Panc1 (cell line): ENCODE data around the gene MICAL2. TPM values are rescaled to one million over a fixed set of nuclear protein-coding genes. Genes with fewer than 3 reads are reported as not detected.
A peak's percentile ranks its signal among the peaks of the same experiment; 100 is the strongest.

Experiments used
- ATAC-seq: fragments of 200-7000 bp; cut with Tn5 transposase; 2 replicates; pipeline ENCODE4 v1.9.1; 2020; ENCODE audit warnings: mild to moderate bottlenecking, moderate library complexity
- BruUV-seq: library from RNA; stranded (reverse); fragments of 400-500 nt; replicated peaks from 2 replicates; lab custom pipeline; 2021; lab: Mats Ljungman, UMichigan
- CTCF ChIA-PET: fragments of 300-600 bp; sonication (Branson Sonifier 250); formaldehyde crosslinking; loops from one replicate; lab custom pipeline; 2022; ENCODE audit warnings: antibody characterized with exemption; lab: Charles Lee
- POLR2A ChIA-PET: fragments of 300-600 bp; sonication (Branson Sonifier 250); formaldehyde crosslinking; loops from one replicate; lab custom pipeline; 2022; ENCODE audit warnings: antibody characterized with exemption; lab: Charles Lee
- DNase-seq: peaks from one replicate; pipeline ENCODE4 v3.0.0-alpha.2; 2010; ENCODE audit warnings: low read depth, low spot score
- H3K27ac ChIP-seq: 2 replicates; pipeline ENCODE4 v1.5.1; 2011; ENCODE audit warnings: mild to moderate bottlenecking, low read length, inconsistent platforms
- H3K27me3 ChIP-seq: fragments of 200-500 bp; sonication (Bioruptor generic); 2 replicates; pipeline ENCODE4 v1.6.0; 2014; ENCODE audit warnings: low read length, inconsistent platforms; ENCODE audit not compliant: control insufficient read depth, insufficient read depth
- H3K36me3 ChIP-seq: fragments of 200-500 bp; sonication (Bioruptor generic); 2 replicates; pipeline ENCODE4 v1.5.1; 2014; ENCODE audit warnings: inconsistent platforms, mild to moderate bottlenecking, low read length, moderate library complexity; ENCODE audit not compliant: control insufficient read depth, insufficient read depth
- H3K4me1 ChIP-seq: 2 replicates; pipeline ENCODE4 v1.5.1; 2011; ENCODE audit warnings: inconsistent platforms, mild to moderate bottlenecking, low read length, moderate library complexity; ENCODE audit not compliant: control insufficient read depth, insufficient read depth
- H3K4me3 ChIP-seq, 2 experiments: 2 replicates each; pipeline ENCODE4 v1.5.1; 2011 to 2012; ENCODE audit warnings: low read depth in 2 of 2, low read length in 2 of 2, mild to moderate bottlenecking in 2 of 2, inconsistent platforms in 1 of 2, moderate library complexity in 1 of 2
- H3K9me3 ChIP-seq: fragments of 200-500 bp; sonication (Bioruptor generic); 2 replicates; pipeline ENCODE4 v1.5.1; 2014; ENCODE audit warnings: low read depth, mild to moderate bottlenecking, inconsistent platforms, low read length, moderate library complexity; ENCODE audit not compliant: control insufficient read depth, insufficient read depth
- POLR2AphosphoS5 ChIP-seq: IDR thresholded peaks from 2 replicates; pipeline ENCODE4 v1.6.1; 2012; ENCODE audit warnings: mild to moderate bottlenecking, low read depth, low read length, moderate library complexity
- SIN3A ChIP-seq: IDR thresholded peaks from 2 replicates; pipeline ENCODE4 v1.6.1; 2012; ENCODE audit warnings: low read depth, mild to moderate bottlenecking, low read length, moderate library complexity, borderline replicate concordance; ENCODE audit not compliant: insufficient read depth
- TCF7L2 ChIP-seq: IDR thresholded peaks from 2 replicates; pipeline ENCODE4 v1.6.1; 2011; ENCODE audit warnings: mild to moderate bottlenecking, low read depth, low read length, inconsistent platforms
- in situ Hi-C: cut with HindIII; loops from 2 replicates; pipeline ENCODE4 v1.10.0; 2016; ENCODE audit warnings: low sequenced_read_pairs, low pct_unique_long_range_greater_than_20kb
- intact Hi-C: fragments of 100-400 bp; cut with micrococcal nuclease; formaldehyde crosslinking; loops from one replicate; pipeline ENCODE4 v1.10.0; 2022; ENCODE audit not compliant: unreplicated experiment
- total RNA-seq: library from RNA; stranded (reverse); gene quantifications from one replicate; pipeline ENCODE4 v1.2.1, GENCODE V29; 2021; ENCODE audit not compliant: unreplicated experiment
- TF ChIP-seq, protein P1 (sequence below), 2 experiments: IDR thresholded peaks; 2 replicates each; pipeline ENCODE4 v1.6.1; 2011 to 2012; ENCODE audit warnings: low read depth in 2 of 2, control low read depth in 1 of 2, low read length in 1 of 2, mild to moderate bottlenecking in 1 of 2, moderate library complexity in 1 of 2; ENCODE audit not compliant: insufficient read depth in 1 of 2
- TF ChIP-seq, protein P2 (sequence below): fragments of 450-650 bp; IDR thresholded peaks from 2 replicates; pipeline ENCODE4 v1.5.1; 2017; ENCODE audit warnings: mild to moderate bottlenecking

Gene MICAL2
- total RNA-seq, 1 experiment from 2014 or later = 199 TPM

DNA sequence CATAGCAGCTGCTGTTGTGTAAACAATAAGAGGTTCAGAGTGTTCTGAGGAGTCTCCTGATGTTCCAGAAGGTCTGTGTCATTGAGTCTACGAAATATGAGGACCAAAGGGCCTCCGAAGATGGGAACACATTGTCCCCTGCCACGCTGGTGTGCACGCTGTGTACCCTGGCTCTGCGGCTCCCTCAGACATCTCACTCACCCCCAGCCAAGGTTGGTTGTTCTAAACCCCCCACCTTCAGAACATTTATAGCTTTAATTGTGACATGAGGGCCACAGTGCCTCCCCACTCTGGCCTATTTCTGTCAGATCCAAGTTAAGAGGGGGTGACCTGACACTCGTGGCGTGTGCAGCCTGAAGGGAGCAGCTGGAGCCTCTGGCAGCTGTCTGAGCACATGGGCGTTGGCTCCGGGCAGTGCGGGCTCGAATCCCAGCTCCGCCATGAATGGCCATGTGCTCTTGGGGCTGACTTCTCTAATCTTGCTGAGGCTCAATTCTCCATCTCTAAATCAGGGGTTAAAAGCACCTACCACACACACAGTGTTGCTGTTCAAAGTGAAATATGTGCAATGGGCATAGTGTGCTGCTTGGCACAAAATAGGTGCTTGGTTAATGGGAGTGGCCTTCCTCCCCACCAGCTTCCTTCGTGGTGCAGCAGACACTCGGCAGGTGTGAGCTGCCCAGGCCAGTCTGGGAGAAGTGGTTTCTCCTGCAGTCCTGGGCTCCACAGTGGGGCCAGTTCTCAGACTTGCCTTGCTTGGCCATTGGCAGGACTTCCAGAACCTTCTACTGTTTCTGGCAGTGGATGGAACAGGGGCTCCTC, 39.7 kb upstream of the MICAL2 start:
- peaks cover 25% of the 10 kb centered on the region for H3K4me1 ChIP-seq
- no peak overlapping the region for H3K4me3 ChIP-seq
- ChIA-PET CTCF (no interaction called here), POLR2A (no interaction called here)
- H3K9me3 ChIP-seq = no peaks in the 10 kb centered on the region
- intact Hi-C loops = no loop called here
- in situ Hi-C loops = no loop called here
- ATAC-seq = no peak
- TF ChIP-seq SIN3A = no peak
- TF ChIP-seq, protein P1, sequence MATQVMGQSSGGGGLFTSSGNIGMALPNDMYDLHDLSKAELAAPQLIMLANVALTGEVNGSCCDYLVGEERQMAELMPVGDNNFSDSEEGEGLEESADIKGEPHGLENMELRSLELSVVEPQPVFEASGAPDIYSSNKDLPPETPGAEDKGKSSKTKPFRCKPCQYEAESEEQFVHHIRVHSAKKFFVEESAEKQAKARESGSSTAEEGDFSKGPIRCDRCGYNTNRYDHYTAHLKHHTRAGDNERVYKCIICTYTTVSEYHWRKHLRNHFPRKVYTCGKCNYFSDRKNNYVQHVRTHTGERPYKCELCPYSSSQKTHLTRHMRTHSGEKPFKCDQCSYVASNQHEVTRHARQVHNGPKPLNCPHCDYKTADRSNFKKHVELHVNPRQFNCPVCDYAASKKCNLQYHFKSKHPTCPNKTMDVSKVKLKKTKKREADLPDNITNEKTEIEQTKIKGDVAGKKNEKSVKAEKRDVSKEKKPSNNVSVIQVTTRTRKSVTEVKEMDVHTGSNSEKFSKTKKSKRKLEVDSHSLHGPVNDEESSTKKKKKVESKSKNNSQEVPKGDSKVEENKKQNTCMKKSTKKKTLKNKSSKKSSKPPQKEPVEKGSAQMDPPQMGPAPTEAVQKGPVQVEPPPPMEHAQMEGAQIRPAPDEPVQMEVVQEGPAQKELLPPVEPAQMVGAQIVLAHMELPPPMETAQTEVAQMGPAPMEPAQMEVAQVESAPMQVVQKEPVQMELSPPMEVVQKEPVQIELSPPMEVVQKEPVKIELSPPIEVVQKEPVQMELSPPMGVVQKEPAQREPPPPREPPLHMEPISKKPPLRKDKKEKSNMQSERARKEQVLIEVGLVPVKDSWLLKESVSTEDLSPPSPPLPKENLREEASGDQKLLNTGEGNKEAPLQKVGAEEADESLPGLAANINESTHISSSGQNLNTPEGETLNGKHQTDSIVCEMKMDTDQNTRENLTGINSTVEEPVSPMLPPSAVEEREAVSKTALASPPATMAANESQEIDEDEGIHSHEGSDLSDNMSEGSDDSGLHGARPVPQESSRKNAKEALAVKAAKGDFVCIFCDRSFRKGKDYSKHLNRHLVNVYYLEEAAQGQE (IDR thresholded peaks at IDR 0.05; ENCODE audit: insufficient read depth in 1 of 2, low read depth in 2 of 2, low read length in 1 of 2) = no peak
- TF ChIP-seq, protein P2, sequence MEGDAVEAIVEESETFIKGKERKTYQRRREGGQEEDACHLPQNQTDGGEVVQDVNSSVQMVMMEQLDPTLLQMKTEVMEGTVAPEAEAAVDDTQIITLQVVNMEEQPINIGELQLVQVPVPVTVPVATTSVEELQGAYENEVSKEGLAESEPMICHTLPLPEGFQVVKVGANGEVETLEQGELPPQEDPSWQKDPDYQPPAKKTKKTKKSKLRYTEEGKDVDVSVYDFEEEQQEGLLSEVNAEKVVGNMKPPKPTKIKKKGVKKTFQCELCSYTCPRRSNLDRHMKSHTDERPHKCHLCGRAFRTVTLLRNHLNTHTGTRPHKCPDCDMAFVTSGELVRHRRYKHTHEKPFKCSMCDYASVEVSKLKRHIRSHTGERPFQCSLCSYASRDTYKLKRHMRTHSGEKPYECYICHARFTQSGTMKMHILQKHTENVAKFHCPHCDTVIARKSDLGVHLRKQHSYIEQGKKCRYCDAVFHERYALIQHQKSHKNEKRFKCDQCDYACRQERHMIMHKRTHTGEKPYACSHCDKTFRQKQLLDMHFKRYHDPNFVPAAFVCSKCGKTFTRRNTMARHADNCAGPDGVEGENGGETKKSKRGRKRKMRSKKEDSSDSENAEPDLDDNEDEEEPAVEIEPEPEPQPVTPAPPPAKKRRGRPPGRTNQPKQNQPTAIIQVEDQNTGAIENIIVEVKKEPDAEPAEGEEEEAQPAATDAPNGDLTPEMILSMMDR = no peak
- no peak for TF ChIP-seq POLR2AphosphoS5
- no peak for TF ChIP-seq TCF7L2
- H3K36me3 ChIP-seq = no peaks in the 10 kb centered on the region
- H3K27ac ChIP-seq = peak overlapping the region; percentile 51; the same call in 1 of the 2 replicates
- BruUV-seq = no TSS peak
- H3K27me3 ChIP-seq = no peaks in the 10 kb centered on the region
- DNase-seq = no peak

DNA sequence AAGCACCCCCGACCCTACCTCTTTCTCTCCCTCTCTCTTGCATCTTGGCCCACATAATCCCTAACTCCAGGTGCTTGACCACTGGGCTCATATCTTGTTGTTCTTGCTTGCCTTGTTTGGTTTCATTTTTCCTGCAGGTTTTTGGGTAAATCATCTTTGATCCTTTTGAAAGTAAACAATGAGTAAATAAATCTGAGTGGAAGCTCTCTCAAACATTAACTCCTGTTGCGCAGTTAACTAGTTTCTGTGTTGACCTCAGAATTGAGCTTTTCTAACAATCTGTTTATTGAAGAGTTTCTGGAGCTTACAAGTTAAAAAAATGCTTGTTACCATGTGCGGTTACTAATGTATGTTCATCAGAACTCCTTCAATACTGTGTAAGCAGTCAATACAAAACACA, 38.8 kb upstream of the MICAL2 start:
- no peak for ATAC-seq
- no TSS peak for BruUV-seq
- TF ChIP-seq TCF7L2 = no peak
- CTCF ChIA-PET = interaction anchor here (0.7 kb wide), 1 partner anchor 189 kb away, joined by 9 read pairs; no protein-coding TSS in a partner anchor
- intact Hi-C loops (no loop called here), in situ Hi-C loops (no loop called here)
- POLR2A ChIA-PET = interaction anchor here (0.7 kb wide), 1 partner anchor 16 kb away, joined by 3 read pairs; no protein-coding TSS in a partner anchor
- Histone ChIP-seq H3K4me3 (no peak overlapping the region), H3K4me1 (peaks cover 17% of the 10 kb centered on the region), H3K27me3 (no peaks in the 10 kb centered on the region), H3K36me3 (no peaks in the 10 kb centered on the region), H3K9me3 (no peaks in the 10 kb centered on the region), H3K27ac (0 out of 2 replicates have a peak overlapping the region, but pooled peaks have one; percentile 8)
- DNase-seq = no peak

DNA sequence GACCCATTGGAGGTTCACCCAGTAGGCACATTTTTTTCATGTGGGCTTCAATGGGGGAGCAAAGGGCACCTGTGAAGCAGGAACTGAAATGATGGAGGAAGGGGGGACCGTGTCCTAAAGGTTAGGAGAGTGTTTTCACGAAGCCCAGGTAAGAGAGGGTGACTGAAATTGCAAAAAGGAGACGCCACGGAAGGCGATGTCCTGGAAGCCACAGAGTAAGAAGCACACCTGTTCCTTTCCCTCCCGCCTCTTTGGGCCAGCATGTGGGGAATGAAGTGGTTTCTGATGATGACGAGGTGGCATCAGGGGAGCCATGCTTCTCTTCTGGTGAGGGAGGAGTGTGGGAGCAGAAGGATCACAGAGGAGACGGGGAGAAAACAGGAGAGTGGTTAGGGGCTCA, 37.0 kb upstream of the MICAL2 start:
- ChIA-PET CTCF (no interaction called here), POLR2A (no interaction called here)
- TF ChIP-seq TCF7L2 (no peak), SIN3A (no peak), POLR2AphosphoS5 (no peak)
- TF ChIP-seq, protein P1 (IDR thresholded peaks at IDR 0.05; ENCODE audit: insufficient read depth in 1 of 2, low read depth in 2 of 2, low read length in 1 of 2) = no peak
- TF ChIP-seq, protein P2 = no peak
- Histone ChIP-seq H3K36me3 (no peaks in the 10 kb centered on the region), H3K4me1 (no peaks in the 10 kb centered on the region), H3K27me3 (no peaks in the 10 kb centered on the region), H3K27ac (peak overlapping the region; percentile 58; the same call in 1 of the 2 replicates), H3K9me3 (no peaks in the 10 kb centered on the region), H3K4me3 (no peak overlapping the region)
- DNase-seq (no peak), ATAC-seq (no peak)
- intact Hi-C loops (no loop called here), in situ Hi-C loops (no loop called here)
- no TSS peak for BruUV-seq
